NCI-H2171 (cell line): Measurements from ENCODE around the gene SORBS2.
"Not testable (repeated sequence)": the region's sequence is repeated elsewhere in the genome, so short reads cannot be mapped to it uniquely, and the experiment has no call there.

ENCODE experiments used
- DNase-seq: peaks from one replicate; lab custom pipeline; 2025; lab: John Stamatoyannopoulos, UW

The SORBS2 gene, protein sequence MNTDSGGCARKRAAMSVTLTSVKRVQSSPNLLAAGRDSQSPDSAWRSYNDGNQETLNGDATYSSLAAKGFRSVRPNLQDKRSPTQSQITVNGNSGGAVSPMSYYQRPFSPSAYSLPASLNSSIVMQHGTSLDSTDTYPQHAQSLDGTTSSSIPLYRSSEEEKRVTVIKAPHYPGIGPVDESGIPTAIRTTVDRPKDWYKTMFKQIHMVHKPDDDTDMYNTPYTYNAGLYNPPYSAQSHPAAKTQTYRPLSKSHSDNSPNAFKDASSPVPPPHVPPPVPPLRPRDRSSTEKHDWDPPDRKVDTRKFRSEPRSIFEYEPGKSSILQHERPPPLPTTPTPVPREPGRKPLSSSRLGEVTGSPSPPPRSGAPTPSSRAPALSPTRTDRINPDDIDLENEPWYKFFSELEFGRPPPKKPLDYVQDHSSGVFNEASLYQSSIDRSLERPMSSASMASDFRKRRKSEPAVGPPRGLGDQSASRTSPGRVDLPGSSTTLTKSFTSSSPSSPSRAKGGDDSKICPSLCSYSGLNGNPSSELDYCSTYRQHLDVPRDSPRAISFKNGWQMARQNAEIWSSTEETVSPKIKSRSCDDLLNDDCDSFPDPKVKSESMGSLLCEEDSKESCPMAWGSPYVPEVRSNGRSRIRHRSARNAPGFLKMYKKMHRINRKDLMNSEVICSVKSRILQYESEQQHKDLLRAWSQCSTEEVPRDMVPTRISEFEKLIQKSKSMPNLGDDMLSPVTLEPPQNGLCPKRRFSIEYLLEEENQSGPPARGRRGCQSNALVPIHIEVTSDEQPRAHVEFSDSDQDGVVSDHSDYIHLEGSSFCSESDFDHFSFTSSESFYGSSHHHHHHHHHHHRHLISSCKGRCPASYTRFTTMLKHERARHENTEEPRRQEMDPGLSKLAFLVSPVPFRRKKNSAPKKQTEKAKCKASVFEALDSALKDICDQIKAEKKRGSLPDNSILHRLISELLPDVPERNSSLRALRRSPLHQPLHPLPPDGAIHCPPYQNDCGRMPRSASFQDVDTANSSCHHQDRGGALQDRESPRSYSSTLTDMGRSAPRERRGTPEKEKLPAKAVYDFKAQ (N-terminal part only)

GRCh38 chr4:185811509-185812364 is at the start of gene SORBS2:
SORBS2 (minus strand) TSS chr4:185812194; CDS start chr4:185690571, 121,623 bp downstream.
- DNase-seq: peak; percentile 52

GRCh38 chr4:185859111-185859510 is 47.1 kb upstream of the SORBS2 start:
- DNase-seq: no peak

- DNase-seq: not testable (repeated sequence)
Observed at GRCh38 chr4:185857561-185857960, 45.6 kb upstream of the SORBS2 start.

DNA sequence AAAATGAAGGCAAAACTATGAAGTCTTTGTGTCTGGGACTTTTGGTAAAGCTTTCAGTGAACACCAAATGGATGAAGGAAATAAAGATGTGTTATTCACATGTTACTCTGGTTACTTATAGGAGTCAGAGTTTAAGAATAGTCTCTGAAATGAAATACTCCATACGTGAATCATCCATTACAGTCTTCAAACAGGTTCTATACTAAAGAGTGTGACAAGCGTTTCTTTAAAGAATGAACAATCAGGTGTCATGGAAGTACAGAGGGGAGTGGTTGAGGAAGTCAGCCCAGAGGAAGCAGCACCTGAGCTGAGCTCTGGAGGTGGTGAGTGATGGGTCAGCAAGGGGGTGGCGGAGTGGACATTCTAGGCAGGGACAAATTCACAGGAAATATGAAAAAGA is 41.8 kb upstream of the SORBS2 start:
- DNase-seq: no peak

GRCh38 chr4:185852961-185853360 is 41.0 kb upstream of the SORBS2 start:
- DNase-seq: no peak

GRCh38 chr4:185849664-185850550 is 37.9 kb upstream of the SORBS2 start:
- no peak for DNase-seq

DNA sequence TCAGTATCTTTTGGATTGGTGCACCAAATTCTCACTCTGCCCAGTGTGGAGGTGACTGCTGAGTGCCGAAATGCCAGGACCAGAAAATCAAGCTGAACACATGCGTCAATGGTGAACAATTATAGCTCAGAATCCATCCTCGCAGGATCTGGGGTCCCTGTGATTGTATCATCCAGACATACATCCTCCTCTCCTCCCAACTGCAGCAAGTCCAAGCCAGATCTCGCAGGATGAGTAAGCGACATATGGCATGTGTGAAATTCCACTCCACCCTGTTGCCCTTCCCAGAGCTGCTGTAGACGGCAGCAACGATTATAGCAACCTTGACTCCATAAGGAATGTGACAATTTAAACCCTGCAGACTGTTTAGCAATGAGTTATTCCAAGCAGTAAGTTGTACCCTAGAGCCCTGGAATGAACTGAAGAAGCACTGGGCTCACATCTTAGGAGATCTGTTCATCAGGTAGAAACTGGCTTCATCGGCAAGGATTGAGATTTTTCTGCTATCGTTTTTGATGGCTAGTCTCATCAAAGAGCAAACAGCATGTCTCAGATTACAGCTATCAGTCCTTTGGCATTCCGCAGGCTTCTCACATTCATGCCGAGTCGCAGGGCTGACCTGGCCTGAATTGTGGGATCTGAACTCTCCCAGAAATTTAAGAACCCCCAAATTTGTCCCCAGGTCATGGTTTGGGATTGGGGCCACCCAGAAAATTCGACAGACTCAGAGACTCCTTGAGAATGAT is 35.5 kb upstream of the SORBS2 start:
- DNase-seq: peak; percentile 43

GRCh38 chr4:185846505-185847150 is 34.6 kb upstream of the SORBS2 start:
- no peak for DNase-seq

DNA sequence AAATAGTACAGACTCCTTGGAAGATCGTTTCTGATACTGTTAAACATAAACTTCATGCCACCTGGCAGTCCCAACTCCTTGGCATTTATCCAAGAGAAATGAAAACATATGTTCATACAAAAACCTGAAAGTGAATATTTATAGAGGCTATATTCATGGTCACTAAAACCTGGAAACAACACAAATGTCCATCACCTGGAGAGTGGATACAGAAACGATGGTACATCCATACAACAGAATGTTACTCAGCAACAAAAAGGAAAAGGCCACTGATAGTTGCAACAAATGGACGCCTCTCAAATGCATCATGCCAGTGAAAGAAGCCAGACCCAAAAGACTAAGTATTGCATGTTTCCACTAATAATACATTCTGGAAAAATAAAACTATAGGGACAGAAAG is 34.0 kb upstream of the SORBS2 start:
- DNase-seq: no peak

GRCh38 chr4:185841451-185841850 is 29.5 kb upstream of the SORBS2 start:
- DNase-seq: no peak

DNA sequence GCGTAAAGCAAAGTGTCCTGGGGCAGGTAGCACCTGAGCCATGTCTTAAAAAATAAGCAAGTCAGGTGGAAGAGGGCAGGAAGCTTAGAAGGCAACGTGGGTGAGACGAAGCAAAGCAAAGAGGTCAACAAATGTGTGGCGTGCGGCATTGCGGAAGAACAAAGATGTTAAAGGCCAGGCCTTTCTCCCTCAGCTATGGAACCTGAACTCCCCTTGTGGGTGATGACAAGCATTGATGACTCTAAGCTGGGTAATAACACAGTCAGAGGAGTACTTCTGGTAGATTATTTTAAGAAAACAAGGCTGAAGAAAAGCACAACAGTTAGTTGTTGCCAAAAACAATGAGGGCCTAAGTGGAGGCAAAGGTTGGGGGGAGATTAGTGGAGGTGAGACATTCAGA is 29.0 kb upstream of the SORBS2 start:
- DNase-seq: no peak

- DNase-seq: no peak
Observed at GRCh38 chr4:185840201-185840600, 28.2 kb upstream of the SORBS2 start.

DNA sequence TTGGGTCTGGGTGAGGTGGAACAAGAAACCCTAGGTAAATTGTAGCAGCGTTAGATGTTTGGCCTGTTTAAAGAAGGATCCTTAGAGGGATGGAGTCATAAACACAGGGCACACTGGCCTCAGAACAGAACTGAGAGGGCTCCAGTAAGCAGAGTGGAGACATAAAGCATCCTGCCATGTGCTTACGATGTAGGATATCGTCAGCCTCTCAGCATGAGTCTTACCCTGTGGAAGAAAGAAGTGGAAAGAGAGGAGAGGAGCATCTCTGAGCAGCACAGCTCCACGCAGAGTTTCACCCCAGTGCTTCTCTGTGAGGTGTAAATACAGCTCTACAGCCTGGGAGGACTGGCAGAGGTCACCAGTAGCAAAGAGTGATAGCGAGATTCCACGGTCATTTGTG is 27.8 kb upstream of the SORBS2 start:
- DNase-seq: no peak

DNA sequence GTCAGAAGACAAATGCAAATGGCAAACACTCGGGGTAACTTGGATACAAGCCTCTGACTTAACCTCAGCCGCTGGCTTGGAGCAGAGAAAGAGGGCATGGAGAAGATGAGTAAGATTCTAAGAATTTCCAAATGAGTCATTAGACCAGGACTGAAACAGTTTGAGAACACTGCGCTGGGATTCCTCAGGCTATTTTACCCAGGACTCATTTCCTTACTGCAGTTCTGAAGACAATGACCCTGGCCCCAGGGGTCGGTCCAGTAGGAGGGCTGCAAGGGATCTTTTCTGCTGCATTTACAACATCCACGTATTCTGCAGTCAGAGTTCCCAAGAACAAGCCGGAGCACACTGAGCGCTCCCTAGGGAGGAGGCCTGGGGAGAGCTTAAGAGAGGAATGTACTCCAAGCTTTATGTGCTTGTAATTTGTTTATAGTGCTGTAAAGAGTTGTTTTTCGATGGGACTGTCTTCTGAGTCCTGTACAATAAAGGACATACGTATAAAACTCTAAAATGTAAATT is 27.3 kb upstream of the SORBS2 start:
- no peak for DNase-seq

- DNase-seq: no peak
Observed at GRCh38 chr4:185838514-185839193, 26.7 kb upstream of the SORBS2 start.

GRCh38 chr4:185838104-185838452 is 26.1 kb upstream of the SORBS2 start:
- no peak for DNase-seq

DNA sequence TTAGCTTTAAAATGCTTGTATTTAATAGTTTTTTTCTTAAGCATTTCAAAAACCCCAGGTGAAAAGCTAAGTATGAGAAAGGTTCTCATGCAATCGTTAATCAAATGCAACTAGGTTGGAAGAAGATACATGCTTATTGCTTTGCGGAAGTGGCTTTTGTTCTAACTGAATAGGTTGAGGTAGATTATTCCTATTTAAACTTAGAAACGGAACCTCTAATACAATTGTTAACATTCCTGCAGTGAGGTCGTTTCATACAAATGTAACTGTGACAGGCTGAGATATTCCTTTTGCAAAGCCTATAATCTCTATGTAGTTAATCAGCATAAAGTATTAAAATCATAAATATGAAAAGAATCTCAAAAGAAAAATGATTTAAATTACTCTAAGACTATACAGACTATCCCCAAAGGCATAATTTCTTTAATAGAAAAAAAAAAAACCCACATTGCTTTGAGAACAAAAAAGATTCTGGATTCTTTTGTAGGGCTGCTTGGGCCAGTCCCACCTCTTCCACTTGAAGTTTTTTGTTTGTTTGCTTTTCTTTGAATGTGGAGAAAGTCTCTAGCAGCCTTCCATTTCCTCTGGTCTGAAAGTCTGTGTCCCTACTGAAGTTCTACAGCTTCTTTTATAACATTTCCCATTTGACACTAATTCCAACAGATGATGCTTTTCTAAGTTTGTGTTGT is 25.6 kb upstream of the SORBS2 start:
- no peak for DNase-seq
